GM21447 (cell line): ENCODE measurements around the gene MEPCE.

Experiments
- ATAC-seq: cut with Tn5 transposase; IDR thresholded peaks from one replicate; pipeline ENCODE4 v1.9.1; 2021; ENCODE audit not compliant: unreplicated experiment

The MEPCE gene

GRCh38 chr7:100482728-100483089 is 53.1 kb downstream of the MEPCE start:
- ATAC-seq = no peak

- ATAC-seq = peak; percentile 28
These were observed 53.6 kb downstream of the MEPCE start for GRCh38 chr7:100483090-100483721.
